NCI-H1105 treated with DMSO at 0.1 percent for 48 hours (cell line): ENCODE measurements around the gene MED9.

ENCODE experiments used
- DNase-seq: peaks from one replicate; lab custom pipeline; 2025; lab: John Stamatoyannopoulos, UW

MED9 gene

GRCh38 chr17:17537311-17538099 lies 60.7 kb downstream of the MED9 start:
- DNase-seq = no peak

GRCh38 chr17:17538417-17539391 lies 61.9 kb downstream of the MED9 start:
- peak; percentile 98 for DNase-seq

GRCh38 chr17:17539591-17539990 lies 62.8 kb downstream of the MED9 start:
- no peak for DNase-seq

- DNase-seq = peak; percentile 82
These were observed 63.6 kb downstream of the MED9 start for GRCh38 chr17:17540278-17540906.

- DNase-seq = peak; percentile 92
These were observed 64.3 kb downstream of the MED9 start for GRCh38 chr17:17540935-17541639.

- no peak for DNase-seq
These were observed 64.8 kb downstream of the MED9 start for GRCh38 chr17:17541640-17542001.
